Measurements from ENCODE around the gene MICAL3.
"Not testable (repeated sequence)": the region's sequence is repeated elsewhere in the genome, so short reads cannot be mapped to it uniquely, and the experiment has no call there.

MICAL3 gene

DNA sequence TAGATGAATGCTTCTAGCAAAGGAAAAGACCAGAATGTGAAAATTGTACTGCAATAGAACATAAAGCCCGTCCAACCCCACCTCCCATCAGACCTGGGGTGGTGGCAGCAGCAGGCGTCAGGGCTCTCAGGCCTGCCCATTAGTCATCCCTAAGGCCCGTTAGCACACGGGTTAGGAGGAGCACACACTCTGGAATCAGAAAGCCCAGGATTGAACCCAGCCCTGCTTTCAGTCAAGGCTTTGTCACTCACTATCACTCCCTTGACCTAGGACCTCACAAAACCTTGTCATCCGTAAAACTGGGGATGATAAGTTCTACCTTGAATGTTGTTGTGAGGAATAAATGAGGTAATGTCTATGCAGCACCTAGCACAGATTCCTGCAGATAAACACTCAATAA is 26.9 kb downstream of the MICAL3 start:
- no peak for DNase-seq (ENCODE audit: low spot score)

DNA sequence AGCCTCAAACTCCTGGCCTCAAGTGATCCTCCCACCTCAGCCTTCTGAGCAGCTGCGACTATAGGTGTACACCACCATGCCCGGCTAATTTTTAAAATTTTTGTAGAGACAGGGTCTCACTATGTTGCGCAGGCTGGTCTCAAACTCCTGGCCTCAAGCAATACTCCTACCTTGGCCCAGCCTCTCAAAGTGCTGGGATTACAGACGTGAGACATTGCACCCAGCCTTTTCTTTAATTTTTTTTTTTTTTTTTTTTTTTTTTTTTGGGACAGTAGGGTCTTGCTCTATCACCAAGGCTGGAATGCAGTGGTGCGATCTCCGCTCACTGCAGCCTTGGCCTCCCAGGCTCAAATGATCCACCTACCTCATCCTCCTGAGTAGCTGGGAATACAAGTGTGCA is 29.1 kb downstream of the MICAL3 start:
- not testable (repeated sequence) for DNase-seq (ENCODE audit: low spot score)

DNA sequence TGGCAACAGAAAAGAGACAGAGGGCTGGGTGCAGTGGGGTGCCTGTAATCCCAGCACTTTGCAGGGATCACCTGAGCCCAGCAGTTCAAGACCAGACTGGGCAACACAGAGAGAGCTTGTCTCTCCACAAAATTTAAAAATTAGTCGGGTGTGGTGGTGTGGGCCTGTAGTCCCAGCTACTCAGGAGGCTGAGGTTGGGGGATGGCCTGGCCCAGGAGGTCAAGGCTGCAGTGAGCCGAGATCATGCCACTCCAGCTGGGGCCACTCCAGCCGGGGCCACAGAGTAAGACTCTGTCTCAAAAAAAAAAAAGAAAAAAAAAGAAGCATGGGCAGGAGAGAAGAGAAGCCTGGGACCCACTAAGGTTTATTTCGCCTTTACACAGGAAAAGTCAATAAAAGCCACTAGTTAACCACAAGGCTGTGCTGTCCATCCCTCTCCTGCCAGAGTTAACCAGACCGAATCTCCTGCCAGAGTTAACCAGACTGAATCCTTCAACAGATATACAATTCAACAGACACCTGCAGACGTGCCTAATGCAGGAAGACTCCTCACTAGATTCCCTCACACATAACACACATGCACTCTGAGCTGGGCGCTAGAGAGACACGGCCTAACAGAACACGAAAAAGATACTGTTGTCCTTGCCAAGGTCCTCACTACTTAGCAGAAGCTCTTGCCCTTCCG is 29.8 kb downstream of the MICAL3 start:
- no peak for DNase-seq (ENCODE audit: low spot score)

DNA sequence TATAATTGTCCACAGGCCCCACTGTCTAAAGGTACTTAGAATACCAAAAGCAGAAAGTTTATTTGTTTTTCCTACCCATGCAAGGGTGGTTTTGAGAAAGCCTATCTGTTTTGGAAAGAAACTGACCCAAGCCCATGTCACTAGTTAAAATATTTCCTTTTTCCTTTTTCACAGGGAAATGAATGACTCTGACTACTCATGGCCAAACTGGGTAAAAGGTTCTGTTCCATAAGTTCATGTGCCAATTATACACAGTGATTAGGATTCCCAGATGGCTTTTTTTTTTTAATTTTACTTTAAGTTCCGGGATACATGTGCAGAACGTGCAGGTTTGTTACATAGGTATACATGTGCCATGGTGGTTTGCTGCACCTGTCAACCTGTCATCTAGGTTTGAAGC is 31.4 kb downstream of the MICAL3 start:
- not testable (repeated sequence) for DNase-seq (ENCODE audit: low spot score)

DNA sequence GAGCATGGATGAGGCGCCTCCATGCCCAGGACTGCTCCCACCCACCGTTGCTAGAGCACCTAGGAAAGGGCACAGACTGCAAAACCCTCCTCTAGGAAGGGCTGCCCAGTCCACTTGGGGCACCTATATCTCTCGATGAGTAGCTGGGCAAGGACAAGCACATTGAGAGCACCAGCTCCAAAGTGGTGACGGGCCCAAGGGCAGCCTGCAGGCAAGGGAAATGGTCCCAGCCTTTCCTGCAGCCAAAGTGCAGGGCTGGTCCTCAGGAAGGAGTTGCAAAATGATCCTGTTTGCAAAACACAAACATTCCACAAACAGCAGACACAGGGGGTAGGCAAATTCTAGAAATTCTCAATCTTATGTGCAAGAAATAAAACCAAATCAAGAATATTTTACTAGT is 32.4 kb downstream of the MICAL3 start:
- not testable (repeated sequence) for DNase-seq (ENCODE audit: low spot score)

DNA sequence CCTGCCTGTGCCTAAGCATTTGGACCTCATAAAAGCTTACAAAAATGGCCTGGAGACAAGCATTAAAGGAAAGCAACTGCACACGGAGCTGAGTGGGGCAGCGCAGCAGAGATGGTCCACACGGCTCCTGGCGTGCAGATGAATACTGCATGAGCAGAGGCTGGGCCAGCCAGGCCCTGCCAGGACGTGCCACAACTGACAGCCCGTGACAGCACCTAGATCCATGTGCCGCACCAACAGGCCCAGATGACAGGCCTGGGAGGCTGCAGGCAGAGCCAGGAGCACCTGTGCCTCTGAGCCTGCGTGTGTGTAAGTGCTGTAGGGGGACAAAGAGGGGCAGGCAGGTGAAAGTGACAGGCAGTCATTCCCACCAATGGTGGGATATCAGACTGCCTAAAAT is 33.4 kb downstream of the MICAL3 start:
- DNase-seq (ENCODE audit: low spot score), result no peak

DNA sequence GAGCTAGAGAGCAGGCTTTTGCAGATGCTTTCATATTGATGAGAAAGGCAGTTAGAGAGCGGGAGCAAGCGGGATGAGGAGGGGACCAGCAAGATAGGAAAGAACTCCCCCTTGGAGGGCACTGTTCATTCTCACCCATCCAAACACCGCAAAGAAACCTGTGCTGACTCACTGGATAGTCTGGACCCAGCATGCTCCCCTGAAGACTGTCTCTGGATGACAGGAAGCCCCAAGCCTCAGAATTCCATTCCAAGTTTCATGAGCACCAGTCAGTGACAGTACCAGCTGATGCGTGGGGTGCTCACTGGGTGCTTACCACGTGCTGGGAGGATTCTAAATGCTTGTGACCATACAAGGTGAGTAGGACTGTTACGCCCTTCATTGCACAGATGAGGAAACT is 34.2 kb downstream of the MICAL3 start:
- no peak for DNase-seq (ENCODE audit: low spot score)

DNA sequence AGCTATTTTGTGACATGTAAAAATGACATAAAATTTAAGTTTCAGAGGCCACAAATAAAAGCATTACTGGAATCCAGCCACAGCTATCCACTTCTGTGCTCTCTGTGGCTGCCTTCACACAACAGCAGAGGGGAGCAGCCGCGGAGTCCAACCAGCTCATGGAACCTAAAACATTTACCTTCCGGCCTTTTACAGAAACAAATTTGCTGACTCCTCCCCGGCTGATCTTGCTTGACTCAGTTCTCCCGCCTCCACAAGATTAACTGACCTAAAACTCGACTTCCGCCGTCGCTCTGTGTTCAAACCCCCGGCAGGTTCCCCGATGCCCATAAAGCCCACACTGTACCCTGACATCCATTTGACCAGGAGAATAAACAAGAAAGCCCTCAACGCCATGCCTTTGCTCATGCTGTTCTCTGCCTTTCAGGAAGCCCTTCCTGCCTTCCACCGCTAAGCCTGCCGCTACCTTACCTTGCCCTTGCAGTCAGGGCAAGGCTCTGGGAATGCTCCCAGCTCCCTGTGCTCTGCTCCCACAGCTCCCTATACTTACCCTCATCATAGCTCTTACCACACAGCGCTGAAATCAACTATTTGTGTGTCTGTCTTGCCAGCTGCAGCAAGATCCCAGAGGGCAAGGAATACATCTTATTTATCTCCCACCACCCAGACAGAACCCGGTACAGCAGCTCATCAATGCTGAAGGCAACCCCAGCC is 35.4 kb downstream of the MICAL3 start:
- DNase-seq (ENCODE audit: low spot score), result no peak

DNA sequence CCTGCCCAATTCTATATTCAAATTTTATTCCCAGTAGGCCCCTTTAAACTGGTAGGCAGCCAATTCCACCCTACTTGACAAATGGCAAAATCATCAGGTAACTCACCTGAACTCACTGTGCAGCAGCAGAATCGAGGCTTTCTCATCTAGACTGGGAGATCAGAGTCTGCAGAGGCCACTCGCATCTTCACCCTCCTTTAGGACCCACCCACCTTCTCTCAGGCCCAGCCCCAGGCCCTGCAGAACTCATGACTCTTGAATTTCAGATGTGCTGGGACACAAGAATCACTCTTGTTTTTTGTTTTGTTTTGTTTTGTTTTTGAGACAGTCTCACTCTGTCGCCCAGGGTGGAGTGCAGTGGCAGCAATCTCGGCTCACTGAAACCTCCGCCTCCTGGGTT is 38.8 kb downstream of the MICAL3 start:
- DNase-seq (ENCODE audit: low spot score), result no peak

DNA sequence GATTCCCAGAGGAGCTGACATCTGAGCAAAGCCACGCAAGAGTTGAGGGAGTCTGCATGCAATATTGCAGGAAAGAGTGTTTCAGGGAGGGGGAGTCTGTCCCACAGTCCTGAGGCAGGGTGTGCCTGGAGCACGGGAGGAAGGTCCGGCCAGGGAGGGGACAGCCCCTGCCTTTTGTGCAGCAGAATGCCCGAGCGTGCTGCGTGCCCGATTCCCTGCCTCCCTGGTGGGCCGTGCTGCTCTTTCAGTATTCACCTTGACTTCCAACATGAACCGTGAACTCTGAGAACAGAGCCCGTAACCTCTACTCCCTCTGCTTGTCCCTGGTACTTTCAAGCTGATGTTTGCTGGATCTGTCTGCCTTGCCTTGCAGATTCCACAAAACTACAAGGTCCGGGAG is 39.3 kb downstream of the MICAL3 start:
- DNase-seq (ENCODE audit: low spot score), result not testable (repeated sequence)

DNA sequence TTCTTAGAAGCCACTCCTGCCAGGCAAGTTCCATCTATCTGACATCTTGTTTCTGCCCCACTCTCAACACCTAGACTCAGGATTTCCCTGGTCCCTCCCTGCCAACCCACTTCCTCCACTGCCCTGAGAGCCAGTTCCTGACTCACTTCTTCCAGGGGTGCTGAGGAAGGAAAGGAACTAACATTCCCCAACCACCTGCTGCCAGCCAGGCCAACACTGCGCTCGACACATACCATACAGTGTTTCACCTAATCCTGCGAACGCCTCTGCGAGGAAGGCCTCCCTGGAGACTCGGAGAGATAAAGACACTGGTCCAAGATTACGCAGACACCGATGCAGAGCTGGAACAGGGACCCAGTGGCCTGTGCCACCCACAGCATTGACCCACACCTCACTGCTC is 40.2 kb downstream of the MICAL3 start:
- no peak for DNase-seq (ENCODE audit: low spot score)

DNA sequence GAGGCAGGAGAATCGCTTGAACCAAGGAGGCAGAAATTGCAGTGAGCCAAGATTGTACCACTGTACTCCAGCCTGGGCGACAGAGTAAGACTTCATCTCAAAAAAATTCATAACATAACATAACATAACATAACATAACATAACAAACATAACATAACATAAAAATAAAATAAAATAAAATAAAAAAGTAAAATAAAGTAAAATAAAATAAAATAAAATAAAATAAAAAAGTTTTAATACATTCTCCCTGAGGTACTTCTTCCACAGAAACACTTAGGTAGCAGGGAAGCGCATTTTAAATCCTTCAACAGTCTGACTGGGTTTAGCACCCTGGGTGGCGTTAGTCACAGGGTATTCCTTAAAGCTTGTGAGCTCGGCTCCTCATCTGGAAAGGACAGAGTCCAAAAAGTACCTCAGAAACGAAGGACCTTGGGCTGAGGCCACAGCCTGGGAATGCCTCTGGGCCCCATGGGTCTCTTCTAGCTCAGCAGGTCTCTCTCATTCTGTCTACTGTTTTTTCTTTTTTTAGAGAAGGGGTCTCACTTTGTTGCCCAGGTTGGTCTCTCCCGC is 41.7 kb downstream of the MICAL3 start:
- no peak for DNase-seq (ENCODE audit: low spot score)

DNA sequence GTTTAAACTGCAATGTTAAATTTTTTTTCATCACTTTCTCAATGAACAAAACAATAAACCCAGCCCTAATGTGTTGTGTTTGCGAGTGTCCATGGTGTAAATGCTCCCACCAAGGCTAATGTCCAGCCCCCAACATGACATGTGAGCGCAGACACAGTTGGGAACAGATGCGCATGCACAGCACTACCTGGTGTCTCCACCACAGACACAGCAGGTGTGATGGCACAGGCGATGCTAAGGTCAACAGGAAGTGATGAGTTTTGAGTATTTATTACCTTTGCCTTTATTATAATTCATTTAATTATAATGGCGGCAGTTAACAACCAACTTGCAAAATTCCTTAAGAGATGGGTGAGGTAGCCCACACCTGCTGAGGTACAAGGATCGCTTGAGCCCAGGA is 42.9 kb downstream of the MICAL3 start:
- DNase-seq (ENCODE audit: low spot score), result no peak

DNA sequence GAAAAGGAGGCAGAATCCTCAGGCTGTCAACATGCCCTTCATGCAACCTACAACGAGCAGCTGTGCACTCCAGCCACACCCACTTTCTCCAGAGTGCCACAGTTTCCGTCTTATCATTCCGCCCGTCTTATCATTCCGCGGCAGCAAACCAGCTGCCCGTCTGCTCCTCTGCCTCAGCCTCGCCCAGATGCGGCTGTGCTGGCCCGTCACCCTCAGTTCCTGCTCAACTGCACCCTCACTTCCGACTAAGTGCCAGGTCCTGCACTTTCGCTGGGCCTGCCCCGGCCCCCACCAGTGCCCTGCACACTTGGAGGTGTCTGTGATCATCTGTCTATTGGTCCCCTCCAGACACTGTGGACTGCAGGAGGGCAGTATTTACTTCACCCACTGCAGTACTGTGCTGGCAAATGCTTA is 43.7 kb downstream of the MICAL3 start:
- DNase-seq (ENCODE audit: low spot score), result no peak

DNA sequence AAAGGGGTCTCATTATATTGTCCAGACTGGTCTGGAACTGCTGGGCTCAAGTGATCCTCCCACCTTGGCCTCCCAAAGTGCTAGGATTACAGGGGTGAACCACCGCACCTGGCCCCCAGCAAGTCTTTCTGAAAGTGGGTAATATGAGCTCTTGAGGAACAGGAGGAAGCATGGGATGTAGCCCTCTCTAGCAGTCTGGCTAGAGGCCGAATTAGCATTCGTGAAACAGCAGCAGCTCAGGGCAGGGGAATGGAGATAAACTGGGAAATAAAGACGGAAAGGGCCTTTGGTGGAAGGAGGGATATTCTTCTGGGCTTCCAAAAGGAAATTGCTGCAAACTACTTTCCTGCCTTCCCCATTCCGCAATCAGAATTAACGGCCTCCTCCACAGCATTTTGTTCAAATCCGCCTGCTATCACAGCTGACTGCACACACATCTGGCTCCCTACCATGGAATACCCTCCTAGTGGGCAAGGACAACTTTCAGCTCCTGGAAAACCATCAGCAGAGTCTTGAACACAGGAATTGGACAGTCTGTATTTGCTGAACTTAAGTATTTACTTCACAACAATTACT is 44.3 kb downstream of the MICAL3 start:
- no peak for DNase-seq (ENCODE audit: low spot score)

DNA sequence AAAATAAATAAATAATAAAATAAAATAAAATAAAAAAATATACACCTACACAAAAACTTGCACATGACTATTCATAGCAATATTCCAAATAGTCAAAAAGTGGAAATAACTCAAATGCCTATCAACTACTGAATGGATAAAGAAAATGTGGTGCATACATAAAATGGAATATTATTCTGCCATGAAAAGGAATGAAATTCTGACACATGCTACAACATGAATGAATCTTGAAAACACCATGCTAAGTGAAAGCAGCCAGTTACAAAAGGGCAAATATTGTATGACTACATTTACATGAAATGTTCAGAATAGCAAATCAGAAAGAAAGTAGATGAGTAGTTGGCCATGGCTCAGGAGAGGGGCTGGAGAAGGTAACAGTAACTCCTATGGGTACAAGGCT is 46.3 kb downstream of the MICAL3 start:
- no peak for DNase-seq (ENCODE audit: low spot score)

DNA sequence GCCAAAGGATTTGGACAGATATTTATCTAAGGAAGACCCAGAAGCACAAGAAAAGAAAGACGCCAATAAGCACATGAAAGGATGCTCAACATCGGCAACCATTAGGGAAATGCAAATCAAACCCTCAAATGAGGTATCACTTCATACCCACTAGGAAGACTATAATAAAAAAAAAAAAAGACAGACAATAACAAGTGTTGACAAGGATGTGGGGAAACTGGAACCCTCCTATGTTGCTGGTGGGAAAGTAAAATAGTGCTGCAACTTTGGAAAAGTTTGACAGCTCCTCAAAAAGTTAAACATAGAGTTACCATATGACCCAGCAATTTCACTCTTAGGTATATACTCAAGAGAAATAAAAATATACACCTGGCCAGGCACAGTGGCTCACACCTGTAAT is 47.0 kb downstream of the MICAL3 start:
- DNase-seq (ENCODE audit: low spot score), result no peak

DNA sequence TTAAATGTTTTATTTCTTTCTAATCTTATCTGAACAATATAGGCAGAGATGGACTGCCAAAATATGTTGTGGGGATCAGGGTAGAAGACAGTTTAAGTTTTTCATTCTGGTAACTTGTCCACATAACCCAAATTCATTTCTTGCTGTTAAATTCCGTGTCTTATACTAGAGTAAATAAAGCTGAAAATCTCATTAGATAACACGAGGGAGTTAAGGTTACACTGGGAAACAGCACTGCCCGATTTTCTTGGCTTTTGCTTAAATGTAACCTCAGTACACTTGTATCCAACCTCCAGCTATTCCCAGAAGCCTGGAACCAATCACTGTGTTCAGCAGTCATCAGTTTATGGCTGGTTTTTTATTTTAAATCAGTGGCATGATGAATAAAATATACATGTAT is 48.2 kb downstream of the MICAL3 start:
- DNase-seq (ENCODE audit: low spot score), result no peak

DNA sequence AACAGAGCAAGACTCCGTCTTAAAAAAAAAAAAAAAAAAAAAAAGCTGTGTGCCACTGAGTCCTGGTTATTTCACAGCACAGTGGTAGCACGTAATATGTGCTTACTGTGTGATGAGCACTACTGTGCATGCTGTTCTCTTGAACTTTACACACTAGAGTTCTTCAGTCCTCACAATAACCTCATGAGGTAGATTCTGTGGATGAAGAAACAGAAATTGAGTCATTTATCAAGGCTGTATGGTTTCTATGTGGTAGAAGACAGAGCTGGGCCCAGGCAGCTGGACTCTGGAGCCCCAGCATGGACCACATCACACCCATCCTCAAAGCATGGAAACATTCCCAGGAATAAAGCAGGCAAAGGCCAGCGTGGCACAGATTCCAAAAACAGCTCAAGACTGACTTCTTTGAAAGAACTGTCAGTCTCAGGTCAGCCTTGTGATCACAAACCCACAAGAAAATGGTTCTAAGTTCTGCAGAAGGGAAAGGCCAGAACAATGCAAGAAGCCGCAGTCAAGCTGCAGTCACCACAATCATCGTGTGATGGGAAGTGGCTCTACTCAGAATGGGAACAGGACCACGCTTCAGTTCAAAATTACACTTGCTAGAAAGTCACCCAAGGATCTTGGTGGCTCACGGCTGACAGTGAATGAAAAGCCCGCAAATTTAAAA is 49.5 kb downstream of the MICAL3 start:
- no peak for DNase-seq (ENCODE audit: low spot score)

DNA sequence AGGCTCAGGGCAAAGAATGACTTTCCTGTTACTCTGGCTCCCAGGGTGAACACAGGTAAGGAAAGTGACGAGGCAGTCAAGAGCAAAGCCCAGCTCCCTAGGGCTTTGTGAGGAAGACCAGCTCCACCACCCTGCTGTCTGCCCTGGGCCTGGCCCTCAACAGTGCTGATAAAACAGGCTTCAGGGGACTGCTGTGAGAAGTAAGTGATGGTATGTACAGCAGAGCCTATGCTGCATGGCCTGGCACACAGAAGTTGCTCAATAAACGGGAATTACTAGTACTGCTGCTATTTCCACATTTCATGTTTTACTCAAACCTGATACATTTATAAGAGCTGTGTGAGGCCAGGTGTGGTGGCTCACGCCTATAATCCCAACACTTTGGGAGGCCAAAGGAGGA is 50.3 kb downstream of the MICAL3 start:
- DNase-seq (ENCODE audit: low spot score), result no peak

DNA sequence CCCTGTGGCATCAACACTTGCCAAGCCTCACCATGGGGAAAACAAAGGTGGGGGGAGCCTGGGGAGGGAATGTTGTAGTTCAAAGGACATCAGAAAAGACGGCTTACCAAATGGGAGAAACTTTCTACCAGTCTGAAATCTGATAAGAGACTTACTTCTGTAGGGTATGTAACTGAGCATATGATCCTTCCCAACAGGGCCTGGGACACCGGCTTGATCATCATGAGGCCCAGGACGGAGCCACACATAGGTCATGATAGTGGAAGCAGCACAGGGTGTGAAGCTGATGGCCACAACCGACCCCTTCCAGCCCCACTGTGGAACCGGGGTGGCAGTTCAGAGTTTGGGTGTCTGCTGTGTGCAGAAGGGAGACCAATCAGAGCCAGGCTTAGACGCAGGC is 51.1 kb downstream of the MICAL3 start:
- no peak for DNase-seq (ENCODE audit: low spot score)

DNA sequence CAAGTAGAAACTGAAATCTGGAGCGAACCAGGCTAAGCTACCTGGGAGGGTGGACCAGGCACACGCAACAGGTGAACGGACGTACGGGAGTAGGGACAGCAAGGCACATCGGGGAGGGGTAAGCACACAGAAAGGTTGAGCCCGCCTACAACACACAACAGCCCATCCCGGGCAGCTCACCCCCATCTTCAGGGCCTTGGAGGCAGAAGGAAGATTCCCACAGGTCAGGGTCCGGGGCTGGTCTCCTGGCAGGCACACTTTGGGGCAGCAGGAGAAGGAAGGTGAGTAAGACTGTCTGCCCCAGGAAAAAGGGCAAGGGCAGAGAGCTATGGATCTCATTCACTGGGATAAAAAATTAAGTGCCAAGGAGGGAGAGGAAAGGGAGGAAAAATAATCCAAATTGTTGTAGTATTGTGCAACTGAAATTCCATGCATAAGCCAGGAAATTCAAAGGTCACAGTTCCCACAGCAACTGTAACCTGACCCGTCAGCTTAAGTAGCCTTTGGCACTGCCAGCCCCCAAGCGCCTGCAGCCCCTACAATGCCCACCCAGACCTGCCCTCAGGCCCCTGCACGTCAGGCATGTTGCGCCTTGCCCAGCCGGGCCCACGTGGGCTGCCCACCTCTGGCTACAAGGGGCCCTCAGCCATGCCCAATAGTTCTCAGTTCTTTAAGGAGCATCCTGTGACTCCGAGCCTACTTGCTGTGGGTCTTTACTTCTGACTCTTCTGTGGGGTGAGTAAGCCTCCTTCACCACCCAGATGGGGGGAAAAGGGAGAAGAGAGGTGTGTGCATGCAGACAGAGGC is 51.8 kb downstream of the MICAL3 start:
- DNase-seq (ENCODE audit: low spot score), result no peak

All from ecto neural progenitor cell (in vitro differentiated cells).